ENCODE data around the gene ISG20.

Gene ISG20

DNA sequence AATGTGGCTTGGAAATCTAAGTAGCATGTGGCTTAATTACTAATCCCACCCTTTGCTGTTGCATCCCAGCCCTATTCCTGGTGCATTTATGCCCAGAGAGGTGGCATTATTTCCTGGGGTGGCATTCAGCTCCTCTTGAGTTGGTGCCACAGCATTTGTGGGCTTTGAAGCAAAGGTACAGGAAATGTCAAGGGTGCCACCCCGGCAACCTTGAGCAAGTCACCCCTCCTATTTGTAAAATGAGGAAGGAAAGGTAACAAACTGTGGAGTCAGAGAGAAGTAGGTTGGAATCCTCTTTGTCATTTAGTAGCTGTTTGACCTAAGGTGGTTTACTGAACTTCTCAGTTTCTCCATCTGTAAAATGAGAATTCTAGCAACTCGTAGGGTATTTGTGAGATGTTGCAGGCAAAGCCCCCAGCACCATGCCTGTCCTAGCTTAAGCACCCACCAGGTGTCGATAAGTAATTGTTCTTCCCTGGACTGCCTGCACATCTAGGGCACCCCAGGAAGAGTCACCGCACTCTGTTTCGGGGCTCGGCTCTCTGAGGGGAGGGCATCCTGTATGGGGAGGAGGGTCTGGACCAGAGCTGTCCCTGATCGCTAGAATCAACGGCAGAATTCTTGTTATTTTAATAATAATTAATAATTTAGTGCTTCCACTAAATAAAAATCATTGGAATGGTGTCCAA lies 17.1 kb downstream of the ISG20 start:
- DNase-seq: no peak

DNA sequence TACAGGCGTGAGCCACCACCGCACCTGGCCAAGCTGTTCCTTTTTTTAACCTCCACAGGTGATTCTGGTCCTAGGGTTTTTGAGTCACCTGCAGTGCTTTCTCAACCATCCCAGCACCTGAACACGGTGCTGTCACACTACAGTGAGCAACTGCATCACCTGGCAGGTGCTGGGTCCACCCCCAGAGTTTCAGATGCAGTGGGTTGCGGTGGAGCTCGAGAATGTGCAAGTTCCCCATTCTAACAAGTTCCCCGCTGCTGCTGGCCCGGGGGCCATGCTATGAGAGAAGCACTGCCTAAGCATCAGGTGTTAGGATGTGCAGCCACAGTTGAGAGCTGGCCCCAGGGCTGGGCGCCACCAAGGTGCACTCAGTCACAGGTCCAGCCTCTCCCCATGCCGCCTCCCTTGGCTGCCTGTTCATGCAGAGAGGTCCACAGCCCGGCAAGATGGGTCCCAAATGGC lies 18.0 kb downstream of the ISG20 start:
- no peak for DNase-seq

DNA sequence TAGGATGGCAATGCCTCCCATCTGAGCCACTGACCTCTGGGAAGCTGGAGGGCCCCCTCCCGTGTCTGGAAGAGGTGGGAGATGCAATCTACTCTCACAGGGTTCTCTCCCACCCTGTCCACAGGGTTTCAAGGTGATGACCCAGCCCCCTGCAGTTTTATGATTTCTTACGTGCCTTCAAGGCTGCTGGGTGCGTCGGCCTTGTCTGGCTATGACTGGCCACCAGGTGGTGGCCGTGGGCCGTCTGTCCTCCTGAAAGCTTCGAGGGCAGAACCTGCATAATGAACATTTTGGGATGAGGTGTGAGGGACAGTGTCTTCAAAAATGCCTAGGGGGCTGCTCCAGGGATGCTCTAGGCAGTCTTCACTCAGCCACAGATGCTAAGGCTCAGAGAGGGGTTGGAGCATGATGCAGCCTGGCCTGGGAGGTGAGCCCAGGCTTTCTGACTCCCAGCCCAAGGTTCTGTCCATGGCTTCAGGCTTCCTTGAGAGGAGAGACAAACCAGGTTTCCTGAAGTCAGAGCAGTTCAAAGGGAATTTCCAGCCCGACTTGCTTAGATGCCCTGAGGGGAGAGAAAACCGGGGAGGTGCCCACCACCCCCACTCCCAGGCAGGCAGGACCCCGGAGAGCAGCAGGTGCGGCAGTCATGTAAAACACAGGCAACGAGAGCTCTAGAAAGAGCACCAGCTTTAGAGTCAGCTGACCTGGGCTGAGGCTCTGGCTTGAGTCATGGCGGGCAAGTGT lies 18.7 kb downstream of the ISG20 start:
- no peak for DNase-seq

DNA sequence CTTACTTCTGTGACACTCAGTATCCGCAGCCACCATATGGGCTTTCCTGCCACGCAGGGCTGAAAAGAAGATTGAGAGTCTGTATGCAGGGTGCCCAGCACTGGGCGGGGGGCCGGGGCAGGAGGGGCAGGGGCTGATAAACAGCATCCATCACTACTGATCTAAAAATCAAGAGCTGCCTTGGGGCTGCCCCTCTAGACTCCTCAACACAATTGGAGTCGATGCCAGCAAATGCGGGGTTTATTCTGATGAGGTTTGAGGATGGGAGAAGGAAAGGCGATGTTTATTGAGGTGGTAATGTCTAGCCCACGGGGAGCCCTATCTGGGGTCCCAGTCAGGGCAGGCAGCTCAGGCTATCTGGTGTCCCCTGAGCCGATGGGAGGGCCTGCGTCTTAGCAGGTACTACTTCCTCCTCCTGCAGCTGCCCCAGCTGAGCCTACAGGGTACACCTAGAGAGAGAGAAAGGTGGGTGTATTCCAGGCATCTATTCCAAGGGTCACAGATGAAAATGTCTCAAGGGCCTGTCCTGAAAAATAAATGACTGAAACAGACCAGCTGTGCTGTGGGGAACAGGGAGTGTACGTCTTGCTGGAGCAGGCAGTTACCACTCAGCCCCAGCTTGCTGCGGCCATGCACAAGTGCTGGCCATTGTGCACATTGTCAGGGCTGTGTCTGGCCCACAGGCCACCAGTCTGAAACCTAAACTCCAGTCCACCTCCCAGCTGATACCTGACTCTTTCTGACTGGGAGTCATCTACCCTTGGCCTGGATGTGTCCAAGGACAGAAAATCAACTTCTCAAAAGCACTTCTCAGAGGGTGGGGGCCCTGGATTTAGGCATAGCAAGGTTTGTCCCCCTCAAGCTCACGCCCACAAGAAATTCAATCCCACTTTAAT lies 19.5 kb downstream of the ISG20 start:
- DNase-seq: no peak

DNA sequence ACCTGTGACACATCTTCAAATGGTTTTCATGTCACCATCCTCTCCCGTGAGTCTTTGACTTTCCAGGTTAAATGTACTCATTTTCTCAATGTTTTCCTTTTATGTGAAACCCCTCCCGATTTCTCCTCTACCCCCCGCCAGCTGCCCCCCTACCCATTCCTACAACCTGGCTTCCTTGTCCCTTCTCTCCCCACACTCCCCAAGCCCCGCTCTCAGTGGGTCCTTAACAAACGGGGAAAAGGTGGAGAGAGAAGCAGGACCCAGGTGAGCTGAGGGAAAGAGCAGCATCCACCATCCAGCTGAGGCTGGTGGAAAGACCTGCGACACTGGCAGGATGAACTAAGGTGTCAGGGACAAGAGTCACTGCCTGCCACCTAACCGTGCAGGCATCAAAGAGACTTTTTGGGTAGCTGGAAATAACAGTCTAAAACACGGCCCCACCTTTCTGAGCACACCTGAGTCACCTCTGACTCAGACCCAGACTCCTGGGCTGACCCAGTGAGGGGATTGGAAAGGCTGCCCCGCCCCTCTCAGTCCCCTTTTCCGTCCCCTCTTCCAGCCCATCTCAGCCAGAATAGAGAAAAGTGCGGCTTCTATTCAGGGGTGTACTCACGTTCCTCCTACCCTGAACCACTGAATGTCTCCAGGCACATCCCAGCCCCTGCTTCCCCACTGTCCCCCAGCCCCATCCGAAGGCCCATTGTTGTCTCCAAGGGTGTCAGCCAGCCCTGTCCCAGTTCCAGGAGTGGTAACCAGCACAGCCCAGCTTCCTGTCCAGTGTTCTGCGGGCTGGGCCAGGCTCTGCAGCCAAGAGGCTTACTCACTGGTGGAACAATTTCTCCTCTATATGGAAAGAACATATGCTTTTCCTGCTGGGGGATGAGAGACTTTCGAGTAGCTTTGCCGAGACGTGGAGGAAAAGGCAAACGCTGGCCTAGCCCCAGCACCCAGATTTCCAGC lies 20.4 kb downstream of the ISG20 start:
- DNase-seq: no peak

DNA sequence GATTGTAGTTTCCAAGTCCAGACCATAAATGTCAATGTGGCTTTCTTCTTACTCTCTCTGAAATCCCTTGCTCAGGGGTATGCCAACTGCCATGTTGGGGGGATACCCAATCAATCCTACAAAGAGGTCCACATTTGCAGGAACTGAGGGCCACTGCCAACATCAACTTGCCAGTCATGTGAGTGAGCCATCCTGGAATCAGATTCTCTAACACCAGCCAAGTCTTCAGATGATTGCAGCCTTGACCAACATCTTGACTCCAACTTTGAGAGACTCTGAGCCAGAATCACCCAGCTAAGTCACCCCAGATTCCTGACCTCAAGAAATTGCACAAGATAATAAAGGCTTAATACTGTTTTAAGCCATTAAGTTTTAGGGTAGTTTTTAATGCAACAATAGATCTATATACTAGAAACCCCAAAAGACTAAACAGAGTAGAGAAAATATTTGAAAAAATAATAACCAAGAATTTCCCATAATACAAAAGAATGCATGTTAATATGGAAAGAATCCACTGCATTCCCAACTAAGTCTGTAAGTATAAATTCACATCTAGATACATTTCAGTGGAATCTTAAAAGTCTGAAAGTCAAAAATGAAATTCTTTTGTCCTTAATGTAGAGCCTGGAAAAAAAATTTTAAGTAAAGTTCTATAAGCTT lies 22.4 kb downstream of the ISG20 start:
- DNase-seq: no peak

DNA sequence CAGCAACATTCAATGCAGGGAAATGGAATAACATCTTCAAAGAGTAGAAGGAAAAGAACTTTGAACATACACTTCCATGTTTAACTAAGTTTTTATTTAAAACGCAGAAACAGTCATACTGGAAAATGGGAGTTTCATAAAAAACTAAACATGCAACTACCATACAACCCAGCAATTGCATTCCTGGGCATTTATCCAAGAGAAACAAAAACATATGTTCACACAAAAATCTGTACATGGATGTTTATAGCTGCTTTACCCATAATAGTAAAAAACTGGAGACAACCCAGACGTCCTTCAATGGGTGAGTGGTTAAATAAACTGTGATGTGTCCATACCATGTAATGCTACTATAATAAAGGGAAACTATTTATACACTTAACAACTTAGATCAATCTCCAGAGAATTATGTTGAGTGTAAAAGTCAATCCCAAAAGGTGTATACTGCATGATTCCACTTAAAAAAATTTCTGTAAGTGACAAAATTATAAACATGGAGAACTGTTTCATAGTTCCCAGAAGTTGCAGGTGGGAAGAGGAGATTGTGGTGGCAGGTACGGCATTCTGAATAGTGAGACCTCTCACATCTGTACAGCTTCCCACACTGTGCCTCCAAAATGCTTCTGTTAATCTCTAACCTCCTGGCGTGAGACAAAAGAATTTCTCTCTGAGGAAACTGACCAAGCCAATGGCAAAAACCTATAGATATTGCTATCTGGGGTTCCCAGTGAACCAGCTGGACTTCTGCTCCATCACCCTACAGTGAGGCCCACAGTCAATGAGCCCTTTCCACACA lies 23.1 kb downstream of the ISG20 start:
- DNase-seq: no peak

DNA sequence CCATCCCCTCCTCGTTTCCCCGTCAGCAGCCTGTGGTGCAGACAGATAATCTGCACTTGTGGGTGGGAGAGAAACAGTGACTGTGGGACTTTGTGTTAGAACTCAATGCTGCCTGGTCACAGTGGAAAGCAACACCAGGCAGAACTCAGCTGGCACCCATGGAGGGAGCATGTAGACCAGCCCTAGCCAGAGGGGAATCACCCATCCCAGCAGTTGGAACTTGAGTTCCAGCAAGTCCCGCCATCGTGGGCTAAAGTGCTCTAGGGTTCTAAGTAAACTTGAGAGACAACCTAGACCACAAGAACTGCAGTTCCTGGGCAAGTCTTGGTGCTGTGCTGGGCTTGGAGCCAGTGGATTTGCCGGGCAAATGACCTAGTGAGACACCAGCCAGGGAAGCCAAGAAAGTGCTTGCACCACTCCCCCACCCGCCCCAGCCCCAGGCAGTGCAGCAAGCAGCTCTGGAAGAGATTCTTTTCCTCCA lies 24.4 kb downstream of the ISG20 start:
- no peak for DNase-seq

DNA sequence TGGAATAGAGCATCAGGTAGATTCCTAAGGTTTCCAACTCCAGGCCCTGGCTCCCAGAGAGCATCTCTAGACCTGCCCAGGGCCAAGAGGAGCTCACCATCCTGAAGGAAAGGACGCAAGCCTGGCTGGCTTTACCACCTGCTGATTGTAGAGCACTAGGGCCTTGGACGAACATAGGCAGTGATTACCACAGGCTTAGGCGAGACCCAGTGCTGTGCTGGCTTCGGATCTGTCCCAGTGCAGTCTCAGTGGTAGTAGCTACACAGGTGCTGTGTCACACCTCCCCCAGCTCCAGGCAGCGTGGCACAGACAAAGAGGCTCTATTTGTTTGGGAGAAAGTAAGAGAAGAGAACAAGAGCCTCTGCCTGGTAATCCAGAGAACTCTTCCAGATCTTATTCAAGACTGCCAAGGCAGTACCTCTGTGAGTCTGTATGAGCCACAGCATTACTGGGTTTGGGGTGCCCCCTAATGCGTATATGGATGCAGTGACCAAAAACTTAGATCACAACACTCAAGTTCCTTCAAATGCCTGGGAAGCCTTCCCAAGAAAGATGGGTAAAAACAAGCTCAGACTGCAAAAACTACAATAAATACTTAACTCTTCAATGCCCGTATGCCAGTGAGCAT lies 25.4 kb downstream of the ISG20 start:
- DNase-seq: no peak

DNA sequence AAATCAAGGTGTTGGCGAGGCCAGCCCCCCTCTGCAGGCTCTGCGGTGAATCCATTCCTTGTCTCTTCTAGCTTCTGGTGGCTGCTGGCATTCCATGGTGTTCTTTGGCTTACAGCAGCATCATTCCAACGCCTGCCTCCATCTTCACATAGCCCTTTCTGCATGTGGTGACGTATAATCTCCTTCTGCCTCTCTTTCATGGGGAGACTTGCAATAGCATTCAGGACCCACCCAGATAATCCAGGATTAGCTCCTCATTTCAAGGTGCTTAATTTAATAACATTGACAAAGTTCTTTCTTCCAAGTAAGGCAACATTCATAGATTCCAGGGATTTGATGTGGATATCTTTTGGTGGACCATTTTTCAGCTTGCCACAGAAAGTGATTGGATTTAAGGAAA lies 35.8 kb downstream of the ISG20 start:
- DNase-seq: no peak

DNA sequence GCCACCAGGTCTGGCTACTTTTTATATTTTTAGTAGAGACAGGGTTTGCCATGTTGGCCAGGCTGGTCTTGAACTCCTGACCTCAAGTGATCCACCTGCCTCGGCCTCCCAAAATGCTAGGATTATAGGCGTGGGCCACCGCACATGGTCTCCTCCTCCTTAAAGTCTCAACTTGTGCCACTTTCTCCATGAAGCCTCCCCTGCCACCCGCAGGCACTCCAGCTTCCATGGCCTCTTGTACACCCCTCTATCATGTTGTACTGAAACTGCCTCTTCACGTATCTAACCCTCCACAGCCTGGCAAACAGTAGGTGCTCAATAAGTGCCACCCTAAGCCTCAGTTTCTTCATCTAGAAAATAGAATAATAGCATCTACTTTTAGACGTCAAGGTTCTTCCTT lies 39.9 kb downstream of the ISG20 start:
- no peak for DNase-seq

DNA sequence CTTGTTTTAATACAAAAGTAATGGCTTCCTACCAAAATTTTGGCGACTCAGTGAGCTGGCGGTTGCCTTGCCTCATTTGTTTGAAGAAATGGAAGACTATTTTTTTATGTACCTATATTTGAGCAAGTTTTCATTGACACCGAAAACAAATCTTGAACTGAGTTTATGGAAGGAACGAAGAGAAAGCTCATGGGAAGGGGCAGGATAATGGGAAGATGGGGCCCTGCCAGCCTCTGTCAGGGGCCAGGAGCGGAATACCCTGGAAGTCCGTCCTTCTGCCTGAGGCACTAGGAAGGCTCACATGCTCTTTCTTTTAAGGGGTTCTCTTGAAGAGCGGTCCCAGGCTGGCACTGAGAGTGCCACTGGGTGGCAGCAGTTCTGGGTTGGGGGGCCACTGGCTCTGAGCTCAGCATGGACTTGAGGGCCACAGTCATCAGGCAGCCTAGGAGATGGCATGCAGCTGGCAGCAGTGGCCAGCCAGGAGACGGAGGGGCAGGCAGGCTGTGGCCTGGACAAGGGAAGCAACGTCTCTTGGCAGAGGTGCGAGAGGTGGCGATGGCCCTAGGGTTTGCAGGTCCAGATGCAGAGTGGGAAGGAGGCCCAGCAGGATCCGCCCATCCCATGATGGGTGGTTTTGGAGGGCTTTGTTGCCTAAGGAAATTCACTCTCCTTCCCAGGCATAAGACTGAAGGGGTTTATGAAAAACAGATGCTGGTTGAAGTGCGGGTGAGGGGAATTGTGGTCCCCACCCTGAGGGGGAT lies 41.6 kb downstream of the ISG20 start:
- DNase-seq: no peak

DNA sequence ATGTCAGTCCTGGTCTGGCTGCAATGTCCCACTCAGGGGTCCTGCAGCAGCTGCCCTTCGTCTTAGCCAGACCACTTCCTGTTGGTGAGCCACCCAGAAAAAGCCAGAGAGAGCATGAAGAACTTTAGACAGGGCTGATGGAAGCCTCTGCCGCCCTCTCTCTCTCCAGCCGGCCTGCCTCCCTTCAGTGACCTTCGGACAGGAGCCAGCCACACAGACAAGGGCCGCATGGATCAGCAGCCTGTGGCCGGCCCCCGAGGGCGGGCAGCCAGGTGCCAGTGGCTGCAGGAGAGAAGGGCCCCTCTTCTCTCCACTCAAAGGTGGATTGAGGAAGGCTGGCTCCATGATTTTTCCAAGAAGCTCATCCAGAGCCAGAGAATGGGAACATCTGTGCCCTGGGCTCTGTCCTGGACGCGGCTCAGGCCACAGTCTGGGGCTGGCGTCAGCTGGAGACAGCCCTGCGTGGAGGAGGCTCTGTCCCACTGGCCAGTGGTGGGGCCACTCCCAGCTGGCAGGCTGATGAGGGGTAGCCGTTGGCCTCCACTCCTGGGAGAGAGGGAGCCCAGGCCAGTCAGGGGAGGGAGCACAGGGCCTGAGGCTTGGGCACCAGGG lies 42.9 kb downstream of the ISG20 start:
- no peak for DNase-seq

DNA sequence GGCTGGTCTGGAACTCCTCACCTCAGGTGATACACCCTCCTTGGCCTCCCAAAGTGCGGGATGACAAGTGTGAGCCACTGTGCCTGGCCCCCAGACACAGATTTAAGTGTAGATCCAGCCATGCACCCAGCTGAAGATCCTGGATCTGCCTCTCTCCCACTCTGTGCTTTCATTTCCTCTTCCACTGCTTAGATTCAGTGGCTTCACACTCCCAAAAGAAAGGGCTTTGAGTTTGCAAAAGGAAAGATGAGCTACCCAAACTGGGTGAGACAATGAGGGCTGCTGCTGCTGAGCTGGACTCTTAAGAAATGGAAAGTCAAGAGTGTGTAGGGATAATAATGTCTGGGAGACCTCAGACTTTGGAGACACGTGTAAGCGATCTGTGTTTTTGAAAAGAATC lies 45.5 kb downstream of the ISG20 start:
- DNase-seq: no peak

DNA sequence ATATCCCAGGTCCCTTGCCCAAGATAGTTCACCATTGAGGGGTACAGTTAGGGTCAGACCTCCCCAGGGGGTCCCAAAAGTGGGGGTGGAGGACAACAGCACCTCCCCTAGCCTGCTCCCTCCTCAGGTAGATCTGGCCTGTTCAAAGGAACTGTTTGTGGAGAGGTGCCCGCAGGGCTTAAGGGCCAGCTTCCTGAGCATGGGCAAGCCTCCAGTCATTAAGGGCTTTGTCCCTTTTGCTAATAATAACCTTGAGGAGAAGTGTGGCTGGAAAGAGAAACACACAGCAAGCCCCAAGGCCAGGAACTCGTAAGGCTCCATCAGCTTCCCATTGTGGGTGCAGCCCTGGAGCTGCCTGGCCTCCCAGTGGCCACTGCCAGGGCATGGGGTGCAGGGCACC lies 47.4 kb downstream of the ISG20 start:
- DNase-seq: no peak

DNA sequence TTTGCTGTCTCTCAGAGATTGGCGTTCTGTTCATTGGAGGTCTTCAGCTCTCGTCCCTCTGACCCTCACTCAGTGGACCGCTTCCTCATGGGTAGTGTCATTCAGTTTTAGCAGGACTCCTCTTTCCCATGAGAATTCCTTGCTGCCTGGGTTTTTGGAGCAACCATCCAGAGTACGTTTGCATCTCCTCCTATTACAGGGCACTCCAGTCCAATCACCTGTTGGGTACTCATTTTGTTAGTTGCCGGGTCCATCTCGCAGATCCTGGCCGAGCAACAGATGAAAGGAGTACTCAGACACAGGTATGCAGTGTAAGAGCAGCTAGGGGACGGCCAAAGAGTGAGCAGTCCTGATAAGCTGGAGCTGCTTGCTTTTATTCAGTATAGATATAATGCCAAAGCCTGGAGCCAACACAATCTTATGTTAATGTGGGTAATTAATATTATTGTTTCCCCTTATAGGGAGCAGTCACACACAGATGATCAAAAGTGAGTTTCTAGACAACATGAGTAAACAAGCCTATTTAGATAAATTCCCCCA lies 49.6 kb downstream of the ISG20 start:
- no peak for DNase-seq

DNA sequence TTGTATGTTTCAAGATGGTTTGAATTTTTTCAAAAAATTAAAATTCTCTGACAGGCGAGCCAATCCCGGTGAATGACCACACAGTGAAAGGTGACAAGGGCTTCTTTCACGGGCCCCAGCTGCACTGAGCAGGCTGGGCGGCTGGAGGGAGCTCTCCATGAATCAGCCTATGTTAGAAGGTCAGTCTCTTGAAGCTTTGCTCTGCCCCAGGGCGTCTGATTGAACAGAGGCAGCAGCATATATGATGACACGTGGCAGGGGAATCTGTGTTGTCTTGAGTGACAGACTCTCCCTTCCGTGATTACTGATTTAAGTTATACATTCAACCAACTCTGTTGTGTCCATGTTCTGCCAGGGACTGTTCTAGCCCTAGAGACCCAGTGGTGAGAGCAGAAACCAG lies 51.5 kb downstream of the ISG20 start:
- DNase-seq: no peak

DNA sequence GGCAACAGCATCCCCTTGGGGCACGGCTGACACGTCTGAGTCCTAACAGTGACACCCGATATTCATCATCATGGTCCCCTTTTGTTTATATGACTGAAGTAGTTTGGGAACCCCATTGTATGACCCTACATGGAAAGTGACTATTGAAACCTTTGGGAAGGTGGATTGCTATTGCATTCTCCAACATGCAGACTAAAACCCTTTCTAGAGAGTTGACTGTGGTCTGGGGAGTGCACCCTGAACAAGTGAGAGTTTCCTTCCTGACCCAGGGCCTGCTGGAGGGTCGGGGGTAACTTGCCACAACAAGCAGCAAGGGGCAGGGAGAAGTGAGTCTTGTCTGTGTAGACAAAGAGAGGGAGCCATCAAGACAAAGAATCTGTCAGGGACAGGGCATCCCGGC lies 54.4 kb downstream of the ISG20 start:
- no peak for DNase-seq

DNA sequence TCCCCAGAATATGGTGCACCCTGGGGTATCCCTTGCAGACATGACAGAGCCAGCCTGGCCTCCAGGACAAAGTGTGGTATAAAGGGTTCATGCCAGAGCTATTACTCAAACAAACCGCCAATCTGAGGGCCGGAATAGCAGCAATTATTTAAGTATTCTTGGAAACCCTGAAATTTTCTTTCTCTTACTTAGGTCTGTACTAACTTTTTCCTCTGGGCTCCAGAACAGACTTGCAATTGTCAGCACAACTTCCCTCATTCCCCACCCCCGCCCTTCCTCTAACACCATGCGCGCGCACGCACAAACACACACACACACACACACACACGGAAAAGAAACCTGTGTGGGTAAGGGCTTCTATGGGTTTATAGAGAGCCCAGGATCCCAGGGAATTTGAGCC lies 56.3 kb downstream of the ISG20 start:
- no peak for DNase-seq
